Suprapubic skin (tissue), 4 donors: ENCODE data around the gene NEXMIF.

Experiments used
- EP300 ChIP-seq: sonication (generic); formaldehyde crosslinking; IDR thresholded peaks from one replicate; pipeline ENCODE4 v1.6.1; 2017; ENCODE audit warnings: antibody characterized with exemption
- POLR2A ChIP-seq, 2 donors: fragments of 450-650 bp; IDR thresholded peaks; one replicate each; pipeline ENCODE4 v1.6.1; 2017; ENCODE audit warnings: antibody characterized with exemption in 2 of 2, mild to moderate bottlenecking in 2 of 2, moderate library complexity in 2 of 2
- POLR2AphosphoS5 ChIP-seq, 3 donors: sonication (generic); formaldehyde crosslinking; IDR thresholded peaks; one replicate each; pipeline ENCODE4 v1.6.1; 2017; ENCODE audit warnings: antibody characterized with exemption in 3 of 3
- TF ChIP-seq, protein P1 (sequence below), 2 donors: fragments of 200-600 bp in 1 of 2; fragments of 450-650 bp in 1 of 2; sonication (generic) in 1 of 2; IDR thresholded peaks; one replicate each; pipeline ENCODE4 v1.5.1; 2016 to 2019; ENCODE audit warnings: antibody characterized with exemption in 2 of 2, mild to moderate bottlenecking in 1 of 2, moderate library complexity in 1 of 2

DNA sequence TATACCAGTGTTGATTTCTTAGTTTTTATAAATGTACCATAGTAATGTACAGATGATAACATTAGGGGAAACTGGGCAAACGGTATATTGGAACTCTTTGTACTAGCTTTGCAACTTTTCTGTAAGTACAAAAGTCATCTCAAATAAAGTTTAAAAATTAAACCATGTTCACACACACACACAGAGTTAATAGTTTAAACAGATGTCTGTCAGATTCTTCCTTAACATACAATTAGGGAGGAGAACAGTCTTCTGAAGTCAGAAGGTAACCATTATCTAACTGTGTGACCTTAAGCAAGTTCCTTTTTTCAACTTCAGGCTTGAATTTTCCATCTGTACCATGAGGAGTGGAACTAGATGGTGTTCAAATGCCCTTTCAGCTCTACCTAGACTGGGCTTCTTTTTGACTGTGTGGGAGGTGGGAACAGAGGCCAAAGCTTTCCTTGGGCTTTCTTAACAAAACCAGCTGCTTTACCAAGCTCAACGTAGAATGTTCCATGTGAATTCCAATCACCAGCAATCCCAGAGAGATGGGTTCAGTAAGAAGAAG, 127.8 kb downstream of the NEXMIF start:
- TF ChIP-seq, protein P1, sequence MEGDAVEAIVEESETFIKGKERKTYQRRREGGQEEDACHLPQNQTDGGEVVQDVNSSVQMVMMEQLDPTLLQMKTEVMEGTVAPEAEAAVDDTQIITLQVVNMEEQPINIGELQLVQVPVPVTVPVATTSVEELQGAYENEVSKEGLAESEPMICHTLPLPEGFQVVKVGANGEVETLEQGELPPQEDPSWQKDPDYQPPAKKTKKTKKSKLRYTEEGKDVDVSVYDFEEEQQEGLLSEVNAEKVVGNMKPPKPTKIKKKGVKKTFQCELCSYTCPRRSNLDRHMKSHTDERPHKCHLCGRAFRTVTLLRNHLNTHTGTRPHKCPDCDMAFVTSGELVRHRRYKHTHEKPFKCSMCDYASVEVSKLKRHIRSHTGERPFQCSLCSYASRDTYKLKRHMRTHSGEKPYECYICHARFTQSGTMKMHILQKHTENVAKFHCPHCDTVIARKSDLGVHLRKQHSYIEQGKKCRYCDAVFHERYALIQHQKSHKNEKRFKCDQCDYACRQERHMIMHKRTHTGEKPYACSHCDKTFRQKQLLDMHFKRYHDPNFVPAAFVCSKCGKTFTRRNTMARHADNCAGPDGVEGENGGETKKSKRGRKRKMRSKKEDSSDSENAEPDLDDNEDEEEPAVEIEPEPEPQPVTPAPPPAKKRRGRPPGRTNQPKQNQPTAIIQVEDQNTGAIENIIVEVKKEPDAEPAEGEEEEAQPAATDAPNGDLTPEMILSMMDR (IDR thresholded peaks at IDR 0.05) = no peak
- no peak for TF ChIP-seq EP300
- no peak for TF ChIP-seq POLR2A (IDR thresholded peaks at IDR 0.05)
- no peak for TF ChIP-seq POLR2AphosphoS5 (IDR thresholded peaks at IDR 0.05)
